ENCODE results near the gene MAPK1.
"Not testable (repeated sequence)": the region's sequence is repeated elsewhere in the genome, so short reads cannot be mapped to it uniquely, and the experiment has no call there.

The MAPK1 gene

DNA sequence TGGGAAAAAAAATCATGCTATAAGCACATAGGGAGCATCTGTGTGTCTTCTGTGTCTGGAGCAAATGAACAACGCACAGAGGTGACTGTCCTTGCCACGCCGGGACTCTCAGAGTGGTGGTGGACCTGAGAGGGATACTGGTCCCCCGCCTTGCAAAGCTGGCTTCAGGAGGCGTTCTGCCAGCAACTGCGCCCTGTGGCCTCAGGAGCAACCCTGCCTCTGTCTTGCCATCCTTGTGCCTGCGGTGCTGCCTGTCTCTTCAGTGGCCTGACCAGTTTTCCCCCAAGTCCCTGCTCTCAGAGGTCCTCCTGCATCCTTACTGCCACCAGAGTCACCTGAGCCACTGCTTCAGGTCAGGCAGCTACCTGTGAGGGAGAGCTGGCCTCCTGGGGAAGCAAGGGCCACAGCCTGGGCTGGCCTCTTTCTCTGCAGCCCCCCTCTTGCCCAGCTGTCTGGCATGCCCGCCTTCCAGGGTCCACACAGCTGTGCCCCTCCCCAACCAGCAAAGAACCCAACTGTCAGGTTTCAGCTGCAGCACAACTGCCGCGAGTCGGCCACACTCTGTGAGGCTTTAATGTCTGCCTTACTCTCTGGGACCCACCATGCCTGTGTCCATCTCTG is 101.4 kb downstream of the MAPK1 start:
- in situ Hi-C loops (cut with HindIII; ENCODE audit: low pct_ligation_motif_present, low pct_unique_long_range_greater_than_20kb, low sequenced_read_pairs): no loop called here
- DNase-seq: no peak

DNA sequence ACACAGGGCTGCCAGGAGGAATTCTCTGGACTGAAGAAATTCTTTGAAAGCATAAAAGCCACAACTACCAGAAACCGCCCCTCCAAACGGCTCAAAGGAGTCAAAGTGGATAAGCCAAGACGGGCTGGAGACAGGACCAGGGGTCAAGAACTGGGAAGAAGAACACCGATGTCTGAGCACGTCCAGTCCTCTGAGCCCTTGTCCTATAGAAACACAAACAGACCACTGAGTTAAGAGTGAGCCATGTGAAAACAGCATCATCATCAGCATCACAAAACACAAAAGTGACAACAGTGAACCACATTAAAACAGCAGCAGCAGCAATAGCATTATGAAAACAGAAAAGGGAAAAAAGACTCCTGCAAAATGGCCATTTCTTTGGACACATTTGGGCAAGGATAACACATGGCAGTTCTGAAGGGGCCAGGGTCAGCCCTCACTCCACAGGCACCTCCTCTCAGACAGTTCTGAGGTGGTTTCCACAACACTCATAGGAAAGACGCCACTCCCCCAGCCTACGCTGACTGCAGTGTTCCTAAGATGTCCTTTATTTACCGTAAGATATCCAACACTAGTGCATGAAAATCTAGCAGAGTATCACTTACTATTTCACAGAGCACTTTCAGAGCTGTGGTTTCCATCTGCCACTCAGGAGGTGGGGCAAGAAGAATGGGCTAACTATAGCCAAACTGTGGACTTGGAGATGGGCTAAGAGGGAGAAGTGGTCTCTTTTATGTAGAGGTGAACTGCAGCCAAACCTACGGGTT is 103.2 kb downstream of the MAPK1 start:
- in situ Hi-C loops (cut with HindIII; ENCODE audit: low pct_ligation_motif_present, low pct_unique_long_range_greater_than_20kb, low sequenced_read_pairs): no loop called here
- DNase-seq: no peak

DNA sequence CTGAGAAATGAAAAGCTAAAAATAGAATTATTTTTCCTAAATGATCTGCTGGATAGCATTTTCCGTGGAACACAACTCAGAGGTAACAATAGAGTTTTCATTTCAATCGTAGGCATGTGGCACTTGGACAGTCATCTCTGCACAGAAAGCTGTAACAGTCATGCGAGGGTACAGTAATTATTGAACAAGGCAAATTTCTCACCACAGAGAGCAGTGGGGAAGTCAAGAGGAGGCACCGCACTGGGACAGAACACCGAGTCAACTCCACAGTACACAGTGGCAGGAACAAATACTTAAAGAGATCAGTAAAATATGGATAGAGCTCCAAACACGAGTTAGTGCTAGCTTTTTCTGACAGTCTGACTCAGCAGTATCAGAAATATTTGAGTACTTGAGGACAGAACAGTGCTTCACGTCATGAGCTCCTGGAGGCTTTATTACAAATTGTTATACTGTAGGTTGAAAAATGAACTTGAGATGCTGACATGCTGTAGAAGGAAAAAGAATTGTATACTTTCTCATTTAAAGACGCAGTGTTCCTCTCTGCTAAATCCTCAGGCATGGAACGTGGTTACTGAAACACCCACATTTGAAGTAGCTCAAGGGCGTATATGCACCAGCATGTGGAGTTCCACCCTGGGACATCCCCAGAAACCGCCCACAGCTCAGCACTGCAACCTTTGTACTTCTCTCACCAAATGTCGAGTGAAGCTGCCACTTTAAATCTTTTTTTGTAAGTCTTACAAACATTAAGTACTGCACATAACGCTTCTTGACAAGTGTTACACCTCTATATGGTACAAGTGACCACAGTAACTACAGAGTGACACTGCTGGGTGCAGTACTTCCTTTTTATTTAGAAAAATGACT is 104.5 kb downstream of the MAPK1 start:
- in situ Hi-C loops (cut with HindIII; ENCODE audit: low pct_ligation_motif_present, low pct_unique_long_range_greater_than_20kb, low sequenced_read_pairs): no loop called here
- no peak for DNase-seq

DNA sequence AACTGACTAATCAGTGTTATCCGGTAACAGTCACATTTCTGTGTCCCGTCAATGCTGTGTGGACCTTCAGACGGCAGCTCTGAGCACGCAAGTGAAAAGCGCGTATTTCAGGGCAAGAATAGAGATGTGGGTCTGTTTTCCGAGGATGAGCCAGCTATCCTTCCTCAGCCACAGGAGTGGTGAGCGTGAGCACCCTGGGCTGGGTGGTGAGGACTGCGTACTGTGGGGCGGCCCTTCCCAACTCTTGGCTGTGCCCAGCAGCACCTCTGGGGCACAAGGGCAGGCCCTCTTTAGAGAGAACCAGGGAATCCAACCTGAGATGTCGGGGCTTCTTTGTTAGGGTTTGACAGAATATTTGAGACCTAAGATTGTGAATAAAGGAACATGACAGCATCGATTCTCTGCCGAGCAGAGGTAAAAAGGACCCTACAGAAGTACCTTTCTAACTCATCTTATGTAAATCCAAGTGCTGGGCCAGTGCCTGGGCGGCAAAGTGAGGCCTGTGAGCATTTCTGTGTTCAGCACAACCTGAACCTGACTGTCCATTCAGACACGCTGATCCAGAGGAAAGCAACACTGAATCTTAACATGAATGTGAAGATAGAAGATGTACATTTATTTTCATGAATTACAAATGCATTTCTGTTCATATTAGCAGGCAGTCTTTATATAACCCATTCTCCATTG is 105.3 kb downstream of the MAPK1 start:
- in situ Hi-C loops (cut with HindIII; ENCODE audit: low pct_ligation_motif_present, low pct_unique_long_range_greater_than_20kb, low sequenced_read_pairs): no loop called here
- DNase-seq: no peak

DNA sequence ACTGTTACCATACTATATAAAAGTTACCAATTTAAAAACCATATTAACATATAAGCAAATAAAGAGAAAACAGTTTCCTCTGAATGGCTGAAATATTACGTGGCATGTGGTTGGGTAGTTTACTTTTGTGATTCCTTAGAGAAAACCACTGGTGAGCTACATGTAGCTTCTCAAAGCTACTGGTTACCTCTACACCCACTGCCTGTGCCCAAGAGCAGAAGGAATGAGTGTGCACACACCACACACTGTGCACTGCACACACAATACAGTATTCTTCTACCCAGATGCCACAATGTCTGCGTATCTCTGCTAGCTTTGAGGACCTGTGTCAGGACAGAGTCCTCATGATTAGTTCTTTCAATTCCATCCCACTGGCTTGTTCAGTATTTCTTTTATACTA is 106.4 kb downstream of the MAPK1 start:
- no peak for DNase-seq
- in situ Hi-C loops (cut with HindIII; ENCODE audit: low pct_ligation_motif_present, low pct_unique_long_range_greater_than_20kb, low sequenced_read_pairs): no loop called here

DNA sequence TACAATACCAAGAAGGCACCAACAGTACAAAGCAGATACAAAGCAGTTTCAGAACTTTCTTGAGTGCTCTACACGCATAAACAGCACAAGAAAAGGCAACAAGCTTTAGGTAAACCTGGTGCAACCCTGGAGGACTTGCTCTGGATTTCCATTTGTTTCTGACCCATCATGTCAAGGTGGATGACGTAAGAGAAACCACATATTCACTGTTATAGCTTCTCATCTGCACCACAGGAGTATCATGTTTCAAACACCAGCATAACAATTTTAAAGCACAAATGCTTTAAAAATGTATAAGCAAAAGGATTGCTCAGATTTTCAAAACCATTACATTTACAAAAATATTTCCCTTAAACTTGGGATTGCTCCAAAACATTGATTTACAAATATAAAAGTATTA is 106.8 kb downstream of the MAPK1 start:
- in situ Hi-C loops (cut with HindIII; ENCODE audit: low pct_ligation_motif_present, low pct_unique_long_range_greater_than_20kb, low sequenced_read_pairs): no loop called here
- DNase-seq: no peak

DNA sequence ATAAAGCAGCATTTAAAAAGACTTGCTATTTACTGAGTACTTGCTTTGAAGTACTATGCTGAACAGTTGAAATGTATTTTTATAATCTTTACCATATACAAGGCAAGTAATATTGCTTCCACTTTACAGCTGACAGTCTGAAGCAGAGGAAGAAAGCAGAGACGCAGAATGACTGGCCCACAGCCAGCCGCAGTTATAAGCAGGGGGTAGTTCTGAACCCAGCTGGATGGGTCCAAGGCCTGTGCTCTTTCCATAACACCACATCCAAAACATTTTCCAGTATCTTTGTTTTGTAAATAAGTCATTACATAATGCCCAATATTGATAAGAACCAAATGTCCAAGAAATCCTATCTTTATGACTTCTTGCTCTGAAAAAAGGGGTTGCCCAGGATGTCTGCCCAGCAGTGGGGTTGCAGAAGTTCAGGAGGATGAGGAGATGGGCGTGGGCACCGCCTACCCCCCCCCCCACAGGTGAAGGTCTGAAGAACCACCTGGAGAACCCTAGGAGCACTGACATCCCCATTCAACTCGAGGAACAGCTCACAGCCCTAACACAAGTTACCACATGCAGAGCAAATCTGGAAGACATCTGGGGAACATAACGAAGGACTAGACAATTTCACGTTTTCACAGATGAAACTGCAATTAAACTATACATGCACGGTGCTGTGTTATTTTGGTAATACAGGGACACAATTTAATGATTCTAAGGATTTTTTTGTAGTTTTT is 107.6 kb downstream of the MAPK1 start:
- DNase-seq: no peak
- in situ Hi-C loops (cut with HindIII; ENCODE audit: low pct_ligation_motif_present, low pct_unique_long_range_greater_than_20kb, low sequenced_read_pairs): no loop called here

DNA sequence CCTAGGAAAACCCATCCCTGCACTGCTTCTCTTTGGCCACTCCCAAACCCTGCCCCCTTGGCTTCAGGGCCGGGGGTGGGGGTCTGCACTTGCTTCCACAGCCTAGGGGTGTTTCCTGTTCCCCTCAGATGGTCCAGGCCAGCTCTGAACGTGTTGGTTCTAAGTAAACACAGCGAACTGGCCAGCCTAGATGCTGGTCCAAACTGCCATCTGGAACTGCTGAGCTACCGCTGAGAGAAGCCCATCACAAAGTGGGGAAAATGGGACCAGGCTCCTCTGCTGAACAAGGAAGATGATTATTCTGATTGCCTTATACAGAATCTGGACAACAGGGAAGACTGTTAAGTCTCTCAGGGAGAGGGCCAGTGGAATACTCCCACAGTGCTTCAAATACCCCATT is 108.4 kb downstream of the MAPK1 start:
- in situ Hi-C loops (cut with HindIII; ENCODE audit: low pct_ligation_motif_present, low pct_unique_long_range_greater_than_20kb, low sequenced_read_pairs): no loop called here
- no peak for DNase-seq

DNA sequence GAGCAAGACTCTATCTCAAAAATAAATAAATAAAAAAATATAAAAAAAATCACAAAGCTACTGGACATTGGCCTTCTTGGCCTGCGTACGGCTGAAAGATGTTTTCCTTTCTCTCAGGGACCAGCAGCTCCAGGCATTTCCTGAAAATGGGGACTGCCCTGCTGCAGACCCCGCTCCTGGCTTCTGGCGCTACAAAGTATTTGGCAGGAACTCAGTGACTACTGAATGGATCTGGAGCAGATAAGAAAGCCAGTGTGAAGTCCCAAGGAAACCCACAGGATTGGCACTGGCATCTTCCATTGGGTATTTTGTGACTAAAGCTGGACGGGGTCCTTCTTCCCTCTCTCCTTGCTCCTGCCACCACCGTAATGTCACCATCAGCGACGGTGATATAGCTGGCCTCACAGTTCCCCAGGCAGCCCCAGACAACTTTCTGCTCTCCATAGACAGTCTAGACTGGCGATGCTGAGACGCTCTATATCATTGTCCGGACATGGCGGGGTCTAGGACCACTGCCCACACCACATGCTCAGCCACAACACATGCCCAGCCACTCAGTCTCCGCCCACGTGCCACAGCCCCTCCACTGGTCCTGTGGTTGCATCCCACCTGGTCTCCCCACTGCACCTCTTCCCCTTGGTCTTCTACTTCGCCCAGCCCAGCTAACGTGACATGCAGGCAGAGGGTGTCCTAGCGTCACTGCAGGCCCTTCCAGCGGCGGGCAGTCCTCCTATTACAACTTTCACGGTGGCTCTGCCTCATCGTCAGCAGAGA is 109.2 kb downstream of the MAPK1 start:
- DNase-seq: no peak
- in situ Hi-C loops (cut with HindIII; ENCODE audit: low pct_ligation_motif_present, low pct_unique_long_range_greater_than_20kb, low sequenced_read_pairs): no loop called here

DNA sequence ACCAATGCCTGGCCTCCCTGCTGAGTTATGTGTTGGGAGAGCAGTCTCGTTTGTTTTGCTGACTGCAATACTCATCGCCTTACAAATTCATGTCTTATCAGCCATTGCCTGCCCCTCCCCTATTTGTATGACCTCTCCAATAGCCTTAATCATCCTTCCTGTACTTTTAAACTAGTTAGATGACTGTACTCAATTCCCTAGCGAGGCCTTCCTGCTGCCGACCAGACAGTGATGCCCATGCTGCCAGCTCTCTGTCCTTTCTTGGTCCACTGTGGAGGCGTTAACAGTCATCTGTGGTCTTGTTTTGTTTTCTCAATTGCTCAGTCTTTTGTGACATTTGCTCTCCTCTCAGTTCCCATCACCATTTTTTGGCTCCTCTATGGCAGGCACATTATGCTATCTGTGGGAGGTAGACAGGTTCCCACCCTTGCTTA is 111.6 kb downstream of the MAPK1 start:
- DNase-seq: no peak
- in situ Hi-C loops (cut with HindIII; ENCODE audit: low pct_ligation_motif_present, low pct_unique_long_range_greater_than_20kb, low sequenced_read_pairs): no loop called here

DNA sequence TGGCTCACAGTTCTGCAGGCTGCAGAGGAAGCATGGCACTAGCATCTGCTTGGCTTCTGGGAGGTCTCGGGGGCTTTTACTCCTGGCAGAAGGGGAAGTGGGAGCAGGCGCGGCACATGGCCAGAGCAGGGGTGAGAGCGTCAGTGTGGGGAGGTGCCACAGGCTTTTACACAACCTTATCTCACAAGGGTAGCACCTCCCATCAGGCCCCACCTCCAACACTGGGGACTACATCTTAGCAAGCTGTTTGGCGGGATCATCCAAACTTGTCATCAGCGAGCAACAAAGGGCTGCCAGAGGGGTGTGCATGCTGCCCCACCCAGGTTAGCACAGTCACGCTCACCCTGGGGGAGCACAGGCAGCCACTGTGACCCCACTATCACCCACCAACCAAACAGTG is 112.9 kb downstream of the MAPK1 start:
- no peak for DNase-seq
- in situ Hi-C loops (cut with HindIII; ENCODE audit: low pct_ligation_motif_present, low pct_unique_long_range_greater_than_20kb, low sequenced_read_pairs): no loop called here

DNA sequence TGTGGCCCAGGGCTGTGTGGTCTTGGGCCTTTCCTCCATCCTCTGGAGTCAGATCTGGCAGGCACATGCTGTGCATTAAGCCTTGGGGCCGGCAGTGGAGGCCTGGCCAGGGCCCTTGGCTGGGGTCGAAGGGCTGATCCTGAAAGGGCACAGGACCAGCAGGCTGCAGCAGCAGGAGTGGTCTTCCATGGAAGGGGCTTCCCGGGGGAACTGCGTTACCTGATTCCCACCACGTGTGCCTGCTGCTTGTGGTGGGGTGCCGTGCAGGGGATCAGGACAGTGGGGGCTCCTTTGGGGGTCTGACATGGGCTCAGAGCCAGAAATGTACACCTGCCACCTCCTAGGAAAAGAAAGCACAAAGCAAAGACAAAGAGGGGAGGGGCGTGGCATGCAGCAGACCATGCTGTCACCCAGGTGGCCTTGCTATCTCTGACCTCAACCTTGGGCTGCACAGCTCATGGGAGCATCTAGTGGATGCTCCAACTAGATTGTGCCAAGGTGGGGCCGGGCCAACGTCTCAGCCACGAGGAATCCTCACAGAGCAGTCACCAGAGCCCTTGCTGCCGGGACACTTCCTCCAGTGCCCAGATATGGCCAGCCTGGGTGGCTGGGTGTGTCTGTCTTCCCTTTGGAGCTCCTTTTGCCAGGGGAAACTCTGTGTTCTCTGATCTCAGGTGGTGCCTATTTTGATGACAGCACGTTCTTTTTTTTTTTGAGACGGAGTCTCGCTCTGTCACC is 113.9 kb downstream of the MAPK1 start:
- in situ Hi-C loops (cut with HindIII; ENCODE audit: low pct_ligation_motif_present, low pct_unique_long_range_greater_than_20kb, low sequenced_read_pairs): no loop called here
- DNase-seq: no peak

DNA sequence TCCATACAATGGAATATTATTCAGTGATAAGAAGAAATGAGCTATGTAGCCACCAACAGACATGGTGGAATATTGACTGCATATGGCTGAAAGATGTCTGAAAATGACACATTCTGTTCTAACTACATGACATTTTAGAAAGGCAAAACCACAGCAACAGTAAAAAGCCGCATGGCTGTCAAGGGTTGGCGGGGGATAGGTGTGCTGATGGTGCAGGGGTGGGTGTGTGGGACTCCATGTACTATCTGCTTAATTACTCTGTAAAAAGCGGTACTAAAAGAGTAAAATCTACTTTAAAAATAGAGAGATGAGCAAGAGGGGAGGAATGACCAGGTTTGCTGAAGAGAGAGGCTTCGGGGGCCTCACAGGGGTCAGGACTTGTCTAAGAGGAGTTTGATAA is 115.2 kb downstream of the MAPK1 start:
- DNase-seq: no peak
- in situ Hi-C loops (cut with HindIII; ENCODE audit: low pct_ligation_motif_present, low pct_unique_long_range_greater_than_20kb, low sequenced_read_pairs): no loop called here

DNA sequence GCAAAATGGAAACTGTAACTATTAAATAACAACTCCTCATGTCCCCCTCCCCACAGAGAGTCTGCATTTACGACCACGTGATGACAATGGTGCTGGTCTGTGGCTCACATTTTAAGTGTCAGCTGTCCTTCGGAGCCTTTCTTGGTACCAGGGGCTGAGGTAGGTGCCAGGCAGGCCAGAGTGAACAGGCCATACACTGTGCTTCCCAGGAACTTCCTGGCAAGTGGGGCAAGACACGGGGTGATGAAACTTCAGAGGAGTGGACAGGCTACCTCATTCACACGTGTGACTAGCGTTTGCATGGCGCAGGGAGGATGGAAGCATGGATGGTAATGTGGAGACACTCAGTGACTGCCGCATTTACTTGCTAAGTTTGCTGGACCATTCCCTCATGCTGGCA is 121.5 kb downstream of the MAPK1 start:
- in situ Hi-C loops (cut with HindIII; ENCODE audit: low pct_ligation_motif_present, low pct_unique_long_range_greater_than_20kb, low sequenced_read_pairs): no loop called here
- no peak for DNase-seq

DNA sequence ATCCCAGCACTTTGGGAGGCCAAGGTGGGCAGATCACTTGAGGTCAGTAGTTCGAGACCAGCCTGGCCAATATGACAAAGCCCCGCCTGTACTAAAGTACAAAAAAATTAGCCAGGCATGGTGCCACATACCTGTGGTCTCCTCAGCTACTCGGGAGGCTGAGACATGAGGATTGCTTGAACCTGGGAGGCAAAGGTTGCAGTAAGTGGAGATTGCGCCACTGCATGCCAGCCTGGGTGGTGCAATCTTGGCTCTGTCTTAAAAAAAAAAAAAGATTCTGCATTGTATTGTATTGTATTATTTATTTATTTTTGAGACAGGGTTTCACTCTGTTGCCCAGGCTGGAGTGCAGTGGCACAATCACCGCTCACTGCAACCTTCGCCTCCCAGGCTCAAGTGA is 122.5 kb downstream of the MAPK1 start:
- DNase-seq; in situ Hi-C loops (cut with HindIII; ENCODE audit: low pct_ligation_motif_present, low pct_unique_long_range_greater_than_20kb, low sequenced_read_pairs): not testable (repeated sequence)

DNA sequence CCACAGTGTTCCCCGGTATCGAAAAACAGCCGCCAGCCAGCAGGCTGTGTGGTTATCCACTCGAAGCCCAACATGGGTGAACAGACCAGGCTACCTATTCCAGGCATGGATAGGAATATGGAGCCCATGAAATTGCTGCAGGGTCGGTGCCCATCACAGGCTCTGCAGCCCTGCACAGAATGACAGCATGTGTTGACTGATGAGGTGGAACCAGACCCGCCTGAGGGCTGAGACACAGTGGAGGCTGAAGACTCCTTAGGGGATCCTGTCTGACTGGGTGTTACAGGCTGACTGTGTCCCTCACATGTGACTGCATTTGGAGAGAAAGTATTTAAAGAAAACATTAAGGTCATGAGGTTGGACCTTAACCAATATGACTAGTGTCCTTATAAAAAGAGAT is 125.7 kb downstream of the MAPK1 start:
- in situ Hi-C loops (cut with HindIII; ENCODE audit: low pct_ligation_motif_present, low pct_unique_long_range_greater_than_20kb, low sequenced_read_pairs): no loop called here
- no peak for DNase-seq

DNA sequence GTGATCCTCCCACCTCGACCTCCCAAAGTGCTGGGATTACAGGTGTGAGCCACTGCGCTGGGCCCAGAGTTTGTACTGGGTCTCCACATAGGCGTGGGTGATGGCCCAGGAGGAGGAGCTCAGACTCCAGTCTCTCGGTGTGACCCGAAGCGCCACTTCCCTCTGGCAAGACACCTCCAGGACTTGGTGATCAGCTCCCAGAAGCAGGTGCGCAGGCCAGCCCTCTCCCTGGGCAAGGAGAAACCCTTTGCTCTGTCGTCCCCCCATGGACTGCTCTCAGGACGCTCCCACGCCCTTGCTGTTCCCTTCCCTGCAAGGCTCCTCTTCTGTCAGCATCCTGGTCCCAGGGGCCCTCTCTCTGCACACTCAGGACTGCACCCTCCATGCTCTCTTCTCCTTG is 126.4 kb downstream of the MAPK1 start:
- DNase-seq: no peak
- in situ Hi-C loops (cut with HindIII; ENCODE audit: low pct_ligation_motif_present, low pct_unique_long_range_greater_than_20kb, low sequenced_read_pairs): no loop called here

Measured in ACHN (cell line).